ENCODE data around the gene CADPS2.

Gene CADPS2

GRCh38 chr7:122442929-122443328 lies 443.3 kb downstream of the CADPS2 start:
- Histone ChIP-seq H3K9me3 (no peaks in the 10 kb centered on the region), H3K27ac (no peak overlapping the region), H3K27me3 (no peaks in the 10 kb centered on the region), H3K4me3 (ENCODE audit: low read depth in 1 of 2, low read length in 1 of 2) (no peak overlapping the region), H3K4me1 (ENCODE audit: control insufficient read depth in 1 of 2, insufficient read depth in 1 of 2, low read depth in 1 of 2, low read length in 1 of 2) (no peaks in the 10 kb centered on the region), H3K36me3 (no peaks in the 10 kb centered on the region)
- TF ChIP-seq, protein P1, sequence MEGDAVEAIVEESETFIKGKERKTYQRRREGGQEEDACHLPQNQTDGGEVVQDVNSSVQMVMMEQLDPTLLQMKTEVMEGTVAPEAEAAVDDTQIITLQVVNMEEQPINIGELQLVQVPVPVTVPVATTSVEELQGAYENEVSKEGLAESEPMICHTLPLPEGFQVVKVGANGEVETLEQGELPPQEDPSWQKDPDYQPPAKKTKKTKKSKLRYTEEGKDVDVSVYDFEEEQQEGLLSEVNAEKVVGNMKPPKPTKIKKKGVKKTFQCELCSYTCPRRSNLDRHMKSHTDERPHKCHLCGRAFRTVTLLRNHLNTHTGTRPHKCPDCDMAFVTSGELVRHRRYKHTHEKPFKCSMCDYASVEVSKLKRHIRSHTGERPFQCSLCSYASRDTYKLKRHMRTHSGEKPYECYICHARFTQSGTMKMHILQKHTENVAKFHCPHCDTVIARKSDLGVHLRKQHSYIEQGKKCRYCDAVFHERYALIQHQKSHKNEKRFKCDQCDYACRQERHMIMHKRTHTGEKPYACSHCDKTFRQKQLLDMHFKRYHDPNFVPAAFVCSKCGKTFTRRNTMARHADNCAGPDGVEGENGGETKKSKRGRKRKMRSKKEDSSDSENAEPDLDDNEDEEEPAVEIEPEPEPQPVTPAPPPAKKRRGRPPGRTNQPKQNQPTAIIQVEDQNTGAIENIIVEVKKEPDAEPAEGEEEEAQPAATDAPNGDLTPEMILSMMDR (IDR thresholded peaks at IDR 0.05): no peak

DNA sequence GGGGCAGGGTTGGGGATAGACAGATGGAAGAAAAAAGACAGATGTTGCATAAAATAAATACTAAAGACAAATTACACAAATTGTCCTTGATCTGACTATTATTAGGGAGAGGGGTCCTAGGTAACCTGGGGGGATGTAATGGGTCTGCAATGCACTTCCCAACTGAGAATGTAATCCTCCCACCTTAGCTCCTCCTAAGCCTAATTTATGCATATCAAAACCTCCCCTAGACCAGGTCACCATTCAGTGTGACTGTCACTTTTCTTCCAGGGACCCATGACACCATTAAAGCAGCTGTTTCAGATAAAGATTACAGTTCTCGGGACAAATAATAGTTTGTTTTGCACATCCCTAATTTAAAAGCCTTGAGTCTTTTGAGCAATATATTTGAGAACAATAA lies 447.8 kb downstream of the CADPS2 start:
- Histone ChIP-seq H3K4me3 (ENCODE audit: low read depth in 1 of 2, low read length in 1 of 2) (no peak overlapping the region), H3K9me3 (no peaks in the 10 kb centered on the region), H3K36me3 (no peaks in the 10 kb centered on the region), H3K27me3 (no peaks in the 10 kb centered on the region), H3K27ac (no peak overlapping the region), H3K4me1 (ENCODE audit: control insufficient read depth in 1 of 2, insufficient read depth in 1 of 2, low read depth in 1 of 2, low read length in 1 of 2) (no peaks in the 10 kb centered on the region)
- TF ChIP-seq, protein P1 (IDR thresholded peaks at IDR 0.05): no peak

GRCh38 chr7:122438006-122438405 lies 448.3 kb downstream of the CADPS2 start:
- no peak overlapping the region for H3K4me3 ChIP-seq (ENCODE audit: low read depth in 1 of 2, low read length in 1 of 2)
- TF ChIP-seq, protein P1 (IDR thresholded peaks at IDR 0.05): no peak
- H3K27me3 ChIP-seq: no peaks in the 10 kb centered on the region
- no peaks in the 10 kb centered on the region for H3K36me3 ChIP-seq
- no peaks in the 10 kb centered on the region for H3K4me1 ChIP-seq (ENCODE audit: control insufficient read depth in 1 of 2, insufficient read depth in 1 of 2, low read depth in 1 of 2, low read length in 1 of 2)
- no peak overlapping the region for H3K27ac ChIP-seq
- H3K9me3 ChIP-seq: no peaks in the 10 kb centered on the region

DNA sequence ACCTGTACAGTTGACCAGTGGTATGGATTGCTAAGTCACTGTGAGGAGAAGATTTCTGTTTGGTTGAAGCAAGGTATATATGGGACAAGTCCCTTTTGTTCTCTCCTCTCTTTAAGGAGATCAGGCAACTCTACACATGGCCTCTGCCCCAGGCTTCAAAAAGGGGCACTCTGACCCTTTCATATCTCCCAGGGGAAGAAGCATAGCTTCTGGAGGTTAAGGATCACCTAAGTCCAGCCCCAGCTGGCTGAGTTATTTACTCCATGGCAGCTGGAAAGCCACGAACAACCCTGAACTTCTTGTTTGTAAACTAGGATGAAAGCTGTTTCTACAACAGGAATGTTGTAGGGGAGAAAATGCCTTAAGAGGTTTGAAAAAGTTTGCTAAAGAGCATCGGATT lies 452.5 kb downstream of the CADPS2 start:
- no peaks in the 10 kb centered on the region for H3K36me3 ChIP-seq
- H3K4me1 ChIP-seq (ENCODE audit: control insufficient read depth in 1 of 2, insufficient read depth in 1 of 2, low read depth in 1 of 2, low read length in 1 of 2): no peaks in the 10 kb centered on the region
- no peaks in the 10 kb centered on the region for H3K27me3 ChIP-seq
- TF ChIP-seq, protein P1 (IDR thresholded peaks at IDR 0.05): no peak
- H3K4me3 ChIP-seq (ENCODE audit: low read depth in 1 of 2, low read length in 1 of 2): no peak overlapping the region
- no peak overlapping the region for H3K27ac ChIP-seq
- H3K9me3 ChIP-seq: no peaks in the 10 kb centered on the region

DNA sequence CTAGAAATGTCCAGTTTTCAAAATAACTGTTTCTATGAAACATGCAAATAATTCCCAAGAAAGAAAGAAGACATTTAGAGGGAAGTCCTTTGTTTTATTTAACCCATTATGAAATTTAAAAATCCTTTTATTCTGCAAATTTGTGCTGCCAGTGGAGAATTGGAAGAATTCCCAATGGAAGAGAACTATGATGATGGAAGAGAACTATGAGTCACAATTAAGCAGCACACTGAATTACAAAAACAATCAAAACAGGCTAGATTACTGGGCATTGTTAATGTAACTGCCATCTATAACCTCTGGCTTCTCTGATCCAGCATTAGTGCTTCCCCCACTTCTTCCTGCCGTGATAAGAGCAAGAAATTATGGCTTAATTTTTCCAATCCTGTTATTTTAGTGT lies 455.6 kb downstream of the CADPS2 start:
- Histone ChIP-seq H3K27ac (no peak overlapping the region), H3K4me1 (ENCODE audit: control insufficient read depth in 1 of 2, insufficient read depth in 1 of 2, low read depth in 1 of 2, low read length in 1 of 2) (no peaks in the 10 kb centered on the region)
- TF ChIP-seq, protein P1 (IDR thresholded peaks at IDR 0.05): no peak

DNA sequence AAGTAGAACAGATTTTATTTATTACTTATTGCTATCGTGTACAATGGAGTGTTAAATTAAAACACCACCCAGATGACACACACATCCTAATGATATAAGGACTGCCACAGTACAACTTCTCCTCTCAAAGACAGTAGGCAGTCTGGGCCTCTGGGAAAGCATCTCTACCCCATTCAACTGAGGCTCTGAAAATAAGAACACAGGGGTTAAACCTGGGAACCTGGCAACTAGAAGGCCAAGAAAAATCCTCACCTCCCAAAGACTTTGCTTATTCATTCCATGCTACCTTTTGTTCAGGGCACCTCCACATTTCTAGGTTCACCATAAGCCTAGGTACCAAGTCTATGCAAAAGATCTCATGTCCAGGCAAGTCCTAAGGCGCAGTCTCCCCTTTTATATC lies 456.3 kb downstream of the CADPS2 start:
- H3K27ac ChIP-seq: no peak overlapping the region
- H3K27me3 ChIP-seq: no peaks in the 10 kb centered on the region
- no peaks in the 10 kb centered on the region for H3K9me3 ChIP-seq
- H3K4me1 ChIP-seq (ENCODE audit: control insufficient read depth in 1 of 2, insufficient read depth in 1 of 2, low read depth in 1 of 2, low read length in 1 of 2): no peaks in the 10 kb centered on the region
- TF ChIP-seq, protein P1 (IDR thresholded peaks at IDR 0.05): no peak
- H3K4me3 ChIP-seq (ENCODE audit: low read depth in 1 of 2, low read length in 1 of 2): no peak overlapping the region
- no peaks in the 10 kb centered on the region for H3K36me3 ChIP-seq

More for the DNA sequence above, 455.6 kb downstream of the CADPS2 start:
- no peaks in the 10 kb centered on the region for H3K9me3 ChIP-seq
- H3K36me3 ChIP-seq: no peaks in the 10 kb centered on the region
- no peaks in the 10 kb centered on the region for H3K27me3 ChIP-seq
- H3K4me3 ChIP-seq (ENCODE audit: low read depth in 1 of 2, low read length in 1 of 2): no peak overlapping the region
